HEK293 (cell line): Measurements from ENCODE around the gene VEZT.
A peak's percentile ranks its signal among the peaks of the same experiment; 100 is the strongest.

ENCODE experiments used
- KLF1 ChIP-seq: fragments of 450-650 bp; formaldehyde crosslinking; IDR thresholded peaks from 2 replicates; pipeline ENCODE4 v1.5.1; 2016; ENCODE audit warnings: missing biosample characterization, missing genetic modification characterization
- OSR2 ChIP-seq: fragments of 450-650 bp; formaldehyde crosslinking; IDR thresholded peaks from 2 replicates; pipeline ENCODE4 v1.5.1; 2016; ENCODE audit warnings: missing biosample characterization, missing genetic modification characterization
- PATZ1 ChIP-seq: fragments of 450-650 bp; formaldehyde crosslinking; IDR thresholded peaks from 2 replicates; pipeline ENCODE4 v1.5.1; 2016; ENCODE audit warnings: missing biosample characterization, missing genetic modification characterization
- PRDM2 ChIP-seq: fragments of 450-650 bp; formaldehyde crosslinking; IDR thresholded peaks from 2 replicates; pipeline ENCODE4 v1.5.1; 2016; ENCODE audit warnings: missing biosample characterization, missing genetic modification characterization, borderline replicate concordance
- PRDM6 ChIP-seq: fragments of 450-650 bp; formaldehyde crosslinking; IDR thresholded peaks from 2 replicates; pipeline ENCODE4 v1.5.1; 2017; ENCODE audit warnings: missing biosample characterization, missing genetic modification characterization
- TCF7L2 ChIP-seq: IDR thresholded peaks from 2 replicates; pipeline ENCODE4 v1.6.1; 2011; ENCODE audit warnings: low read depth, mild to moderate bottlenecking, inconsistent platforms, low read length, moderate library complexity, borderline replicate concordance
- ZBTB48 ChIP-seq: fragments of 450-650 bp; formaldehyde crosslinking; IDR thresholded peaks from 2 replicates; pipeline ENCODE4 v1.5.1; 2016; ENCODE audit warnings: missing biosample characterization, missing genetic modification characterization
- ZBTB8A ChIP-seq: fragments of 450-650 bp; formaldehyde crosslinking; IDR thresholded peaks from 2 replicates; pipeline ENCODE4 v1.5.1; 2016; ENCODE audit warnings: missing biosample characterization, missing genetic modification characterization
- ZIC2 ChIP-seq: fragments of 450-650 bp; formaldehyde crosslinking; IDR thresholded peaks from 2 replicates; pipeline ENCODE4 v1.5.1; 2016; ENCODE audit warnings: missing biosample characterization, missing genetic modification characterization
- ZNF121 ChIP-seq: fragments of 450-650 bp; formaldehyde crosslinking; IDR thresholded peaks from 2 replicates; pipeline ENCODE4 v1.5.1; 2016; ENCODE audit warnings: missing biosample characterization, missing genetic modification characterization
- ZNF138 ChIP-seq: fragments of 450-650 bp; formaldehyde crosslinking; IDR thresholded peaks from 2 replicates; pipeline ENCODE4 v1.5.1; 2016; ENCODE audit warnings: missing biosample characterization, missing genetic modification characterization, borderline replicate concordance
- ZNF280D ChIP-seq: fragments of 450-650 bp; formaldehyde crosslinking; IDR thresholded peaks from 2 replicates; pipeline ENCODE4 v1.5.1; 2016; ENCODE audit warnings: missing biosample characterization, missing genetic modification characterization
- ZNF561 ChIP-seq: fragments of 450-650 bp; IDR thresholded peaks from 2 replicates; pipeline ENCODE4 v1.5.1; 2018; ENCODE audit warnings: missing biosample characterization, missing genetic modification characterization, borderline replicate concordance
- ZNF596 ChIP-seq: fragments of 450-650 bp; IDR thresholded peaks from 2 replicates; pipeline ENCODE4 v1.5.0; 2018; ENCODE audit warnings: missing biosample characterization, mild to moderate bottlenecking, missing genetic modification characterization, moderate library complexity
- ZSCAN30 ChIP-seq: fragments of 450-650 bp; IDR thresholded peaks from 2 replicates; pipeline ENCODE4 v1.5.1; 2018; ENCODE audit warnings: missing biosample characterization, mild to moderate bottlenecking, missing genetic modification characterization, moderate library complexity

VEZT gene

GRCh38 chr12:95248604-95249360, 31.2 kb downstream of the VEZT start (continued):
- TF ChIP-seq OSR2 (tag by site-specific recombination) (peak; percentile 62; the same call in 1 of the 2 replicates), ZSCAN30 (tag by site-specific recombination) (0 out of 2 replicates have a peak, but pooled peaks have one; percentile 47), ZNF138 (tag by site-specific recombination) (no peak), TCF7L2 (0 out of 2 replicates have a peak, but pooled peaks have one; percentile 30), PRDM2 (no peak), ZNF121 (peak; percentile 77), PATZ1 (tag by site-specific recombination) (no peak), ZBTB8A (tag by site-specific recombination) (0 out of 2 replicates have a peak, but pooled peaks have one; percentile 27), ZNF596 (tag by site-specific recombination) (peak; percentile 33; the same call in 1 of the 2 replicates), ZIC2 (tag by site-specific recombination) (0 out of 2 replicates have a peak, but pooled peaks have one; percentile 20), KLF1 (no peak), ZNF561 (peak; percentile 56; the same call in 1 of the 2 replicates), PRDM6 (tag by site-specific recombination) (peak; percentile 77), ZBTB48 (no peak), ZNF280D (no peak)
